HG03469 (cell line): Measurements from ENCODE around the gene COL20A1.
"Not testable (repeated sequence)": the region's sequence is repeated elsewhere in the genome, so short reads cannot be mapped to it uniquely, and the experiment has no call there.

ENCODE experiments used
- ATAC-seq: cut with Tn5 transposase; IDR thresholded peaks from one replicate; pipeline ENCODE4 v1.9.1; 2021; ENCODE audit warnings: mild to moderate bottlenecking, moderate library complexity, moderate number of reproducible peaks; ENCODE audit not compliant: unreplicated experiment

Gene COL20A1

DNA sequence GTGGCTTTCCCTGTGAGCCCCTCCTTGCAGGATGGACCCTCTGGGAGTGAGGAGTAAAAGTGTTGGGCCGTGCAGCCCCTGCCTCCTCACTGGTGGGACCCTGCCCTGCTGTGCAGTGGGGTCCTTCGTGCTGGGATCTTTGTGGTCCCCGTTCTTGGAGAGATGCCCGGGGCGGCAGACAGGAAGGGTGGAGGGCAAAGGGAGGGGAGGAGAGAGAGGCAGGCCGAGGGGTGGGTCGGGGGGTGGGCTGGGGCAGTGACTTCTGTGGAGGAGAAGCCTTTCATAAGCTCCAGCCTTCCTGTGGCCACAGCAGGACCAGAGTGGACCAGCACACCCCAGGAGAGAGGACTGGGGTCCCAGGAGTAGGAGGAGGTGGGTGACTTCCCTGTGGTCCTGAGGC lies at the start of gene COL20A1:
Gene COL20A1, plus strand, starts transcription at position 283 of the 400 bp plus-strand sequence. CDS start 1,922 bp downstream, outside the sequence.
- no peak for ATAC-seq

DNA sequence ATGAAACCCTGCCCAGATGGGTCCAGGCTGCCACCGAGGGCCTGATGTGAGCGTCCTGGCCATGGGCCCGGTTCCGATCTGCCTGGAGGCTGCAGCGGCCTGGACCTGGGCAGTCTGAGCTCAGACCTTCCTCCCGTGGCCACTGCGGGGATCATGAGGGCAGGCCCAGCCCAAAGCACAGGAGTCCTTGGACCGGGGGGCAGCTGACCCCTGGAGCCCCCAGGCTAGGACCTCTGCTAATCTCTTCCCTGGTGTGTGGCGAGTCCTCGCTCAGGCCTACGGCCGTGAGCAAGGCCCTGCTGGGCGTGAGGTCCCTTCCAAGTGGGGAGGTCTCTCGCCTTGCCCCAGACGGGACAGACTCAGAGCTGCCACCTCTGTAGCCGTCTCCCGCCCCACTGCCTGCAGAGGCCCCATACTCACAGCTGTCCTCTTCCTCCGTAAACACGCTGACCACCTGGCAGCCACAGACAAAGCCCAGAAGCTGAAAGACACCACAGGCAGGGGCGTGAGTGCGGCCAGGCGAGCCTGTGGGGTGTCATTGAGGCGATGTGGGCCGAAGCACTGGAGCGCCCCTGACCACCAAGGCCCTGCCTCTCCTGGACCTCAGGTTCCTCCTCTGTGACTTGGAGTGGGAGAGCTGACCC lies 49.3 kb upstream of the COL20A1 start:
- ATAC-seq = no peak

DNA sequence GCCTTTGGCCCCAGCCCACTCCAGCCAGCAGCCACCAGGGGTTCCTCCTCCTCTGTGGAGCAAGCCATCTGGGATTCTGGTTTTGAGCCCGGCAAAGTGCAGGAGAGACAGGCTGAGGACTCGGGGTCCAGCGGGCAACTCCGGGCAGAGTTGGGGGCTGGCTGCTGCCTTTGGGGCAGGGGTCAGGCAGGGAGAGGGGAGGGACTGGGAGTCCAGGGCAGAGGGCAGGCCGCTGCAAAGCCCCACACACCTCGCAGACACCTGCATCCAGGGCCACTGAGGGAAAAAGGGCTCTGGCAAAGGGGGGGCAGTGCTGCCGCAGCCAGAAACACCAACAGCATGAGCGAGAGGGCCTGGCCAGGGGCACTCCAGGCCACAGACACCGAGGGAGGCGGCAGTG lies 48.5 kb upstream of the COL20A1 start:
- ATAC-seq = no peak

DNA sequence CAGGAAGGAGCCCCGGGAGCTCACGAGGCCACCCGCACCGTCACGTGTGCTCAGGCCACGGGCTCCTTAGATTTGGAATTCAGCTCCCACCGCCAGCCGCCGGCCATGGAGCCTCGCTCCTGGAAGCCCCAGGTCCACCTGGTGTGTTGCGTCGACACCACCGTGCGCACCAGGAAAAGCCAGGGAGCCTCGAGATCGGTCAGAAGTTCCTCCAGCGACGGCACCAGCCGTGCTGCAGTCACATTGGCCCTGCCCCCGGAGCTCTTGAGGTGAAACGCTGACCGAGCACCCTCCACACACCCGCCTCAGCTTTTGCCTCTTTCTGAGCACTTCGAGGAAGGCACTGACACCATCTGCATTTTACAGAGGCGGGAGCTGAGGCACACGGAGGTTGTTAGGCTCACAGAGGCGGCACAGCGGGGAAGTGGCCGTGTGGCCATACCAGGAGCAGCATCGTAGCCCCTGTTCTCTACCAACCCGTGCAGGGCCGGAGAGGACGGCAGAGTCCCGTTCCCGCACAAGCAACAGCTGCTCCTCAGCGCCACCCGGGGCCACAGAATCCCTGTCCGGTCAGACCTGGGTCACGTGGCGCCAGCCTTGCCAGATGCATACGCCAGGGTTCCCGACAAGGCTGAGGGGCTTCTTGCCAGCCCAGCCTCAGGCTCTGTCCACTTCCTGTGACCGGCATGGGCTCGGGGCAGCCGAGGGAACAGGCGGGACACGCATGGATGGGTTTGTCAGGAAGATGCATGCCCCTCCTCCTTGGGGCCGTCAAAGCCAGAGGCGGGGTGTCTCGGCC lies 46.3 kb upstream of the COL20A1 start:
- ATAC-seq = no peak

DNA sequence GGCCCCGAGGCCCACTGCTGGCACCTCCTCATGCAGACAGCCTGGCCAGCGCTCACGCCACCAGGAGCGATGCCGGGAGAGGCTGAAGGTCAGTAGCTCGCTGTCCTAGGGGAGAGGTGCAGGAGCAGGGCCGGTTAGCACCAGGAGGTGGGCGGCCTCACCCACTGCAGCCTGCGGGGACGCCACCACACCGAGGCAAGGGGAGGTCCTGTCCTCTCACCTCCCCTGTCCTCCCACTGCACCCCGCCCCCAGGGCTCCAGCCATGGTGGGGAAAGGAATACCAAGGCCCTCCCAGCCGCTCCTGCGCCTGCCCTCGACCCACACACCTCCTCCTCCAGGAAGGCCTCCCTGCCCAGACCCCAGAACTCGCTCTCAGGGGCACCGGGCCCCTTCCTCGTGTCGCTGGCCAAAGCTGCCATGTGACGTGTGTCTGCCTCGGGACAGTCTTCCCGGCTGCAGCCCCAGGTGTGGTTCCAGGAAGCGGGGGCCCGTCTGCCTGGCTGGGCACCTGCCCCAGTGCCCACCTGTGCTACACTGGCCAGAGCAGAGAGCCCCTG lies 45.2 kb upstream of the COL20A1 start:
- ATAC-seq = no peak

DNA sequence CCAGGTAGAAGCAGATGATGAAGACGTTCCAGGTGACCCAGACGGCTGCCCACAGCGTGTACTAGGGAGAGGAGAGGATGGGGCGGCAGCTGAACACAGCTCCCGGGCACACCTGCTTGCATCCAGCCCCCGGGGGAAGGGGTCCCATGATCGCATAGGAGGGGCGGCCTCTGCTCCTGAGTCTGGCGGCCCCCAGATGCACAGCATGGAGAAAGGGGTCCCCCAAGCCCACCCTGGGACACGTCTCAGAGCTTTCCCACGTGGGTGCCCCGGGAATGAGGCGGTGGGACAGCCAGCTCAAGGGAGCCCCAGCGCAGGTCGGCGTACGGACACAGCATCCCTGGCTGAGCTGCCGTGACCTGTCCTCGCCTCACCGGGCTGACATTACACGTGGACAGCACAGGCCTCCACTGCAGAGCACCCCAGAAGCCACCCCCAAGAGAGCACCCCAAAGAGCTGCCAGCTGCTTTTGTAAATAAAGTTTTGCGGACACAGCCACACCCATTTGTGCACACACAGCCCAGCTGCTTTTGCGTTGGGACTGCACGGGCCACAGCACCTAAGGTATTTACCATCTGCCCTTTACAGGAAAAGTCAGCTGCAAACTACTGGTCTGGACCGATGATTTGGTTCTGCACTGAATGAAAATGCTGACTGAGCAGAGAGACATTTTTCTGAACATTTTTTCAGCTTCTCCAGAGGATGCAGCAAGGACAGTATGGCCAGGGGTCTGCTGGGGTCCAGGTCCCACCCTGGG lies 44.0 kb upstream of the COL20A1 start:
- ATAC-seq = no peak

DNA sequence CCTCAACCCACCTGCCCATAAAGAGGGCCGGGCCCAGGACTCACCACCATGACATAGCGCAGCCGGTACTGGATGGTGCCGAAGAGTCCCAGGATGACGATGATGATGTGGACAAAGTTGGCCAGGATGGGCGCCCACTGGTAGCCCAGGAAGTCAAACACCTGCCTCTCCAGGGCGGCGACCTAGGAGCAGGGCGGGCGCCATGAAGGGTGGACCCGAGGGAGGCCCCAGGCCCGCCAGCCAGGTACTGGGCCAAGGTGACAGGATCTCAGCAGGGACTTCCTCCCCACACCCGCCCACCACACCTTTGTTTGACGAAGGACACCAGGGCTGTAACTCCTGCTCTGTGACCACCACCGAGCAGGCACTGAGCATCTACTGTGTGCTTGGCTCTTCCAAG lies 43.1 kb upstream of the COL20A1 start:
- ATAC-seq = no peak

DNA sequence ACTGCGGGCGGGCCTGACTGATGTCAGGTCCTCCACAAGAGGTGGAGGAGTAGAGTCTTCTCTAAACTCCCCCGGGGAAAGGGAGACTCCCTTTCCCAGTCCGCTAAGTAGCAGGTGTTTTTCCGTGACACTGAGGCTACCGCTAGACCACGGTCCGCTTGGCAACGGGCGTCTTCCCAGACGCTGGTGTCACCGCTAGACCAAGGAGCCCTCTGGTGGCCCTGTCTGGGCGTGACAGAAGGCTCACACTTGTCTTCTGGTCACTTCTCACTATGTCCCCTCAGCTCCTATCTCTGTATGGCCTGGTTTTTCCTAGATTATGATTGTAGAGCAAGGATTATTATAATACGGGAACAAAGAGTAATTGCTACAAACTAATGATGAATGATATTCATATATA lies 41.6 kb upstream of the COL20A1 start:
- not testable (repeated sequence) for ATAC-seq

DNA sequence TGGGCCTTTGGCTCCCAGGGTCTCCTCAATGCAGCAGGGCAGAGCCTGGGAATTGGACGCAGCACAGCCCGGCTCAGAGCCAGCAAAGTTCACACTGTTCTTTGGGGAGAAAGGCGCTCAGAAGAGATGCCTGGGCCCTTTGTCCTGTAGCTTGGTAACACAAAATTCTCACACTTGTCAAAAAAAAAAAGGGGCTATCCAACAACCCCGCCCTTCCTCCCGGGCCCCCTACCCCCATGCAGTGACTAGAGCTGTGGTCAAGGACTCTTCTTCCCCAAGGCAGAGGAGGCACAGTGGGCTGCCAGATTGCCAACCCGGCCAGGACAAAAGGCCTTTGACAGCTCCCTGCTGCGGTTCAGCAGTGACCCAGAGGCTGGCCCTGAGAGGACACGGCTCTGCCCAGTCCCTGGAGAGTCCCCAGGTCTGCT lies 40.7 kb upstream of the COL20A1 start:
- no peak for ATAC-seq

DNA sequence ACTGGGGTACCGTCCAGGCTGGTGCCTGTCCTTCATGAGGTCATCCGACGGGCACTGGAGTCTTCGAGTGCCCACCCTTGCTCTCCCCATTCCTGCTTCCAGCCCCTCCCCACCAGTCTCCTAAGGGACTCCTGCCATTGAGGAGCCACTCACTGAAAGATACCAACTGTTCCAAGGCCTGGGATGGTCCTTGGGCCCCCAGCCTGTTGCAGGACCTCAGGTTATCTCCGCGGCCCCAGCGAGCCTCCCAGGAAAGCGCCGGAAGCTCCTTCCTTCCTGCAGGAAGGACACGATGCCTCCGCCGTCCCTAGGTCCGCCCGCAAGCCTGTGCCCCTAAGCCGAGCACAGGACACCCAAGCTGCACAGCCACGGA lies 39.9 kb upstream of the COL20A1 start:
- no peak for ATAC-seq

DNA sequence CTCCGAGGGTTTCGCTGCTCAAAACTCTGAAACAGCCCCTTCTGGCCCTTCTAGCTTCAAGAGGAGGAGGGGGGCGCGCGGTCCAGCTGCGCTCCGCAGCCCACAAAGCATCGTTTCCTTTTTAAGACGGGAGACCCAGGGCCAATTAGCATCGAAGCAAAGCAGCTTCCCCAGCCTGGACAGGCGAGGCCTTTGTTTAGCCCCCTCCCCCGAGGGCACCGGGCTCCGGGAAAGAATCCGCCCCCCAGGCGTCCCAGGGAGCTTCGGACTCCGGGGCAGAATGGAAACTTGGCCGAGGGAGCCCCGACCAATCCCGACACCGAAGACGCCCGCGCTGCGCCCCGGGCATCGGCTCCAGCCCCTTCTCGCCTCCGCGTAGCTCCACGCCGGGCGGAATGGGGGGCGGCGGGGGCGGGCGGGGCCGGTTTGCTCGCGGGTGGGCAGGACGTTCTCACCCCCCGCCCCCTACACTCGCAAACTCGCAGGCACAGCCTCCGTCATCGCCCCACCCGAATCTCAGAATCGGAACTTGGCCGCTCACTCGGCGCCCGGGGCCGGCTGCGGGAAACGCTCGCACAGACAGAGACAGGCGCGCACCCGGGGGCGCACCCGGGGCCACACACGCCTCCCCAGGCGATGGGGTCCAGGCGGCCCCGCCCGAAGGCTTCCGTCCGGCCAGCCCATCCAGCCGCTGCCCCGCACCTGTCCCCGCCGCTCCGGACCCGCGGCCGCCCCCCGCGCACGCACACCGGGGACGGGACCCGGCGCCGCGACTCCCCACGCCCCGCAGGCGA lies 39.4 kb upstream of the COL20A1 start:
- no peak for ATAC-seq

DNA sequence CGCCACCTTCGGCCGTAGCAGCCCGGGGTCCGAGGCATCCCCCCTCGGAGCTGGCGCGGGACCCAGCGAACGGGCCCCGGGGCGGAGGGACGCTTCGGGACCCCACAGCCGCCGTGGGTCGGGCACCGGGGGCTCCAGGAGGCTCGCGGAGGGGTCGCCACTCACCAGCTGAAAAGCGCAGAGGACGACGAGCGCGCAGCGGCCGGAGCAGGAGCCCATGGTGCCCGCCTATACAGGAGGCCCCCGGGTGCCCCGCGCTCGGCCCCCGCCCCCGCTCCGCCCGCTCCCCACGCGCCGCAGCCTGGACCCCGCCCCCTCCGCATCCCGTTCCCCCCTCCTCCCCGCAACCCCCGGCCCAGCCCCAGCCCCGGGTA lies 38.8 kb upstream of the COL20A1 start, which contains the start of gene NKAIN4:
Gene NKAIN4, minus strand, starts transcription at position 232 of the 374 bp plus-strand sequence. Its CDS starts 13 bp downstream, at position 219.
- ATAC-seq = no peak

DNA sequence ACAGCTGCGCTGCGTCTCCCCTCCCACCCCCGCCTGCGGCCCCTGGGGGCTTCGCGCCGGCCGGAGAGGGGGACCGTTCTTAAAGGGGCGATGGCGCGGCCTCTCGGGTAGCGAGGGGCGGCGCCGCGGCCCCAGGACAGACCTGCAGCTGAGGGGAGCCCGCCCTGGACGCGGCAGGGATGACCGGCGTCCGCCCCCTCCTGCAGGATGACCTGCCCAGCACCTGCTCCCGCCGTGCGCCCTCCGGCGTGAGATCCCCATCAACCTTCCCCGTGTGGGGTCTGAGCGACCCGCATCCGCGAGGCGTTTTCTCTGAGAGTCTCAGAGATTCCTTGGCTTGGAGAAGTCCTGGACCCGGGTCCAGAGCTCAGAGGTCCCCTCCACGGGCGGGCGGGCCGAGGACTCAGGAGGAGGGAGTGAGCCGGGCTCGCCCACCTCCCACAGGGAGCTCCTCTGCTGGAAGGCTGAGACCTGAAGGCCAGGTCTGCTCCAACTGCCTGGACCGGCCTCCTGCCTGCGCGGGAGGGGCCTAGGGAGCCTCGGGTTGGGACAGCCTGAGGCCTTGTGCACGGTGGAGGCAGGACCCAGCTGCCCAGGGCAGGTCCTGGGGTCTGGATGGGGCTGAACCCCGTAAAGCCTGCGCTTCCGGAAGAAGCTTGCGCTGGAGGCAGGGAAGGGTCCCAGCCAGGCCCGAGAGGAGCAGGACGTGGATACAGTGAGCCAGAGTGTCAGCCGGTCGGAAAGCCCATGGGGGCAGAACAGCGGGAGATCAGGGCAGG lies 38.2 kb upstream of the COL20A1 start:
- ATAC-seq = no peak

DNA sequence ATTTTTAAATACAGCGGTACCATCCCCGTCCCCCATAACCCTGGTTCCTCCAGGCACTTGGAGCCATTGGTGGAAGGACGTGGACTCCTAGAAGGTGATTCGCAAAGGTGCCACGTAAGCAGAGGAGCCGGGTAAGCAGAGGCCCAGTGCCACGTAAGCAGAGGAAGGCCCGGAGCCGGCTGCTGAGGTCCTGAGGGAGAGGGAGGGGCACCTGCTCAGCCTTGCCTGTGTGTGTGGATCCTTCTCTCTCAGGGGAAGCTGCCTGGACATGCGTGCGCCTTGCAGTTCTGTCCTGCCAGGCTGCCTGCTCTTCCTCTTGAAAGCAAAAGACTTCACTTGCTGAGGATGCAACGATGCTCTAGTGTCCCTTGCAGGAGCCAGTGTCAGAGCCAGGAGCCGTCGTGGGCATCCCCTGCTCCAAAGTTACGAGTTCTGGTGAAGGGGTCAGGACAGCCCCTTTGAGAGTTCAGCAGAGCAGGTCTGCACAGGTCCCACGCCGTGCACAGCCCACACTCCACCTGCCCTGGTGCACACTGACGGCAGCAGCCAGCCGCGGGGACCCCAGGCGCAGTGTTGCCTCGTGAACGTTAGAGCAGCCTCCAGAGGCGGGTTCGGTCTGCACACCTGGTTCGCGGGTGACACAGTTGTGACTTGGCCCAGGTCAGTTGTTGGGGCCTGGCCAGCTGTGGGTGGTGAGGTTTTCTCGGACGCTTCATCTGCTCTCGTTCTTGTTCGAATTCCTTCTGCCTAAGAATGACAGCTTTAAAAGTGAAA lies 36.9 kb upstream of the COL20A1 start:
- no peak for ATAC-seq

DNA sequence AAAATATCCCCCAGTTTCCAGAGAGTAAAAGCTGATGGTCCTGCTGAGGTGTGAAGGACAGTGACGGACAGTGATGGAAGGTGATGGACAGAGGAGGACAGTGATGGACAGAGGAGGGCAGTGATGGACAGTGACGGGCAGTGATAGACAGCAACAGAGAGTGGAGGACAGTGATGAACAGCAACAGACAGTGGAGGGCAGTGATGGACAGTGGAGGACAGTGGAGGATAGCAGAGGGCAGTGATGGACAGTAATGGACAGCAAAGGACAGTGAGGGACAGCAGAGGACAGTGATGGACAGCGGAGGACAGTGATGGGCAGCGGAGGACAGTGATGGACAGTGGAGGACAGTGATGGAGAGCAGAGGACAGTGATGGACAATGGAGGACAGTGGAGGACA lies 36.0 kb upstream of the COL20A1 start:
- ATAC-seq = no peak

DNA sequence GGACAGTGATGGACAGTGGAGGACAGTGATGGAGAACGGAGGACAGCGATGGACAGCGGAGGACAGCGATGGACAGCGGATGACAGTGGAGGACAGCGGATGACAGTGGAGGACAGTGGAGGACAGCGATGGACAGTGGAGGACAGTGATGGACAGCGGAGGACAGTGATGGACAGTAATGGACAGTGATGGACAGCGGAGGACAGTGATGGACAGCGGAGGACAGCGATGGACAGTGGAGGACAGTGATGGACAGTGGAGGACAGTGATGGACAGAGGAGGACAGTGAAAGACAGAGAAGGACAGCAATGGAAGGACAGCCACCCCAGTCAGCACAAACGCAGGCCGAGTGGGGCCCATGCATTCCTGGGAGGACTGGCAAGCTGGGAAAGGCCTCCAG lies 35.4 kb upstream of the COL20A1 start:
- ATAC-seq = no peak

DNA sequence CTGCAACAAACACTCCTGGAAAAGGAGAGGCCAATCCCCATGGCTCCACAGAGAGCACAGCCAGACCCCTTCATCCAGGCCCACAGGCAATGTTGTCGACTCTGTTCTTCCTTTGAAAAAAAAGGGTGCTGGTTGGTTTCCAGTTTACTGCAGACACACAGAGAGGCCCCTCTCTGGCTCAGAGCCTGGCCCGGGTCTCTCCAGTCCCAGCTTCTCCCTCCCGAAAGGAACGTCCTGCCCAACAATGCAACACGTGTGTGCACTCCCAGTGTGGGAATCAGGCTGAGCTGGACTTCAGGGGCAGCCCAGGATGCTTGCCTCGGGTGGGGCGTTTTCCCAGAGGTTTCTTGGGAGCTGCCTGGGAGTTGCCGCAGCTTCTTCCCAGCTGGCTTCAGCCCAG lies 34.2 kb upstream of the COL20A1 start:
- ATAC-seq = no peak

DNA sequence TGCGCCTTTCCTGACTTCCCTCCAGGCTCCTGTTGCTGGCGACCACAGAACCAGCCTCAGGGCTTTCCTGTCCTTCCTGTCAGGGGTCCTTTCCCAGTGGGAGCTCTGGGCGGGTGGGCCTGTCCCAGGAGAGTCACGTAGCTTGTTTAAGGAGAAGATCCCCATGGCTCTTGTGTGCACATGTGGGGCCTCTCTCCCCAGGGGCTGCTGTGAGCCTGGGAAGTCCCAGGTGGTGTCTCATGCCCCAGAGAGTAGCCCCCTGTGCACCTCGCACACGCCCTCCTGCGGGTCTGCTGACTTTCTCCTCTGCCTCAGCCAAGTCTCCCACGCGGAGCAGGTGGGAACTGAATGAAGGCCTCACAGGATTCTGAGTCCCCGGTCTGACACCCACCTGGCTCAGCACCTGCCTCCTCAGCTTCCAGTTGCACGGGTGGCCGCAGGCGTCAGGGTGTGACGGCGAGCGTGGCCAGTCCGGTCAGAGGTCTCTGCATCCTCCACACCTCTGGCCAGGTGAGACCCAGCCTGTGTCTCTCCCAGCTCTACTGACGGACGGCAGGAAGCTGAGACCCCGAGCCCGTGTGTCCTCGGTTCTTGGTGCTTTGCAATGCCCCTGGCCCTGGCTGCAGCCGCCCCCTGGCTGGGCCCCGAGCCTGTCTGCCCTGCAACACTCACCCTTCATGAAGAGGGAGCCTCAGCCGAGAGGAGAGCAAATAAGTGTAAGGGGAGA lies 33.1 kb upstream of the COL20A1 start:
- ATAC-seq = no peak
